Measurements from ENCODE around the gene LILRB3. TPM values are rescaled to one million over a fixed set of nuclear protein-coding genes. Genes with fewer than 3 reads are reported as not detected.
A peak's percentile ranks its signal among the peaks of the same experiment; 100 is the strongest.
"Not testable (repeated sequence)": the region's sequence is repeated elsewhere in the genome, so short reads cannot be mapped to it uniquely, and the experiment has no call there.

Gene LILRB3
- total RNA-seq, 1 donor from 2014 or later = not detected

DNA sequence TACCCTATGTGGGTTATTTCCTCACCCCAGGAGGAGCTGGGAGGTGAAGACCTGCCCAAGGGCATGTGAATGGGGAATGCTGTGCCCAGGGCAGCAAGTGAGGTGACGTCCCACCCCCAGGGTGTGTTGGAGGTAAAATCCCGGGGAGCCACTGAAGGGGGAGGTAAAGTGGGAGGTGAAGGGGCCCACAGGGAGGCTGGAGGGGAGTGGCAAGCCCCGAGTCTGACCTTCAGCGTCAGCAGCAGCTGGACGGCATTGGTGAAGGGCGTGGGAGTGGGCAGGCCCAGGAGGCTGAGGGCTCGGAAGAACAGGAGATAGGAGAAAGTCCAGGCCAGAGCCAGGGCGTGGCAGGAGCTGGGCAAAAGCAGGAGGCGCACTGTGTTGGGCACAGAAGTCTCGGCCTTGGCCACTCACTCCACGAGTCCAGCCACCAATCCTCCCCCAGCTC is 35.8 kb downstream of the LILRB3 start:
- Mint-ChIP-seq H3K4me1 (ENCODE audit: unreplicated experiment) (peaks cover 20% of the 10 kb centered on the region), H3K27me3 (ENCODE audit: unreplicated experiment) (no peaks in the 10 kb centered on the region), H3K36me3 (ENCODE audit: unreplicated experiment) (peaks cover 1% of the 10 kb centered on the region), H3K27ac (ENCODE audit: unreplicated experiment) (no peak overlapping the region), H3K4me3 (ENCODE audit: unreplicated experiment) (peak overlapping the region; percentile 54), H3K9me3 (ENCODE audit: unreplicated experiment) (no peaks in the 10 kb centered on the region)
- DNase-seq (ENCODE audit: extremely low spot score, unreplicated experiment) = no peak
- TF ChIP-seq, protein P1, sequence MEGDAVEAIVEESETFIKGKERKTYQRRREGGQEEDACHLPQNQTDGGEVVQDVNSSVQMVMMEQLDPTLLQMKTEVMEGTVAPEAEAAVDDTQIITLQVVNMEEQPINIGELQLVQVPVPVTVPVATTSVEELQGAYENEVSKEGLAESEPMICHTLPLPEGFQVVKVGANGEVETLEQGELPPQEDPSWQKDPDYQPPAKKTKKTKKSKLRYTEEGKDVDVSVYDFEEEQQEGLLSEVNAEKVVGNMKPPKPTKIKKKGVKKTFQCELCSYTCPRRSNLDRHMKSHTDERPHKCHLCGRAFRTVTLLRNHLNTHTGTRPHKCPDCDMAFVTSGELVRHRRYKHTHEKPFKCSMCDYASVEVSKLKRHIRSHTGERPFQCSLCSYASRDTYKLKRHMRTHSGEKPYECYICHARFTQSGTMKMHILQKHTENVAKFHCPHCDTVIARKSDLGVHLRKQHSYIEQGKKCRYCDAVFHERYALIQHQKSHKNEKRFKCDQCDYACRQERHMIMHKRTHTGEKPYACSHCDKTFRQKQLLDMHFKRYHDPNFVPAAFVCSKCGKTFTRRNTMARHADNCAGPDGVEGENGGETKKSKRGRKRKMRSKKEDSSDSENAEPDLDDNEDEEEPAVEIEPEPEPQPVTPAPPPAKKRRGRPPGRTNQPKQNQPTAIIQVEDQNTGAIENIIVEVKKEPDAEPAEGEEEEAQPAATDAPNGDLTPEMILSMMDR (IDR thresholded peaks at IDR 0.05) = no peak

DNA sequence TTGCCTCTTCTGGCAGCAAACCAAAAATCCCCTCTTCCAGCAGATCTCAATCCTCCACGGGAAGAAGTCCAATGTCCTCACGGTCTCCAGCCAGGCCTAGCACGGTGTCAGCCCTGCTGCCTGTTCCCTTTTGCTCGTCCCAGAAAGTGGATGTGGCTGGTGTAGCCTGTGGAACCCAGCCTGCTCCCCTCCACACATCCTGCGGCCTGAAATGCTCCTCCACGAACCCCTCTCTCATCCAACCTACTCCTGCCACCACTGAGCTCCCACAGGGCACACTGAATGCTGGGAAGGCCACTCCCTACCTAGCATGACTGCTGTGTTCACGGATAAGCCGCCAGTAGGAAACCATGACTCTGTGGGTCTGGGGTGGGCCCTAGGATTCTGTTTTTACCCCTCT is 36.5 kb downstream of the LILRB3 start:
- DNase-seq (ENCODE audit: extremely low spot score, unreplicated experiment) = no peak
- Mint-ChIP-seq H3K27ac (ENCODE audit: unreplicated experiment) (no peak overlapping the region), H3K27me3 (ENCODE audit: unreplicated experiment) (no peaks in the 10 kb centered on the region), H3K4me1 (ENCODE audit: unreplicated experiment) (peaks cover 15% of the 10 kb centered on the region), H3K36me3 (ENCODE audit: unreplicated experiment) (no peaks in the 10 kb centered on the region), H3K9me3 (ENCODE audit: unreplicated experiment) (no peaks in the 10 kb centered on the region), H3K4me3 (ENCODE audit: unreplicated experiment) (no peak overlapping the region)
- TF ChIP-seq, protein P1 (IDR thresholded peaks at IDR 0.05) = no peak

DNA sequence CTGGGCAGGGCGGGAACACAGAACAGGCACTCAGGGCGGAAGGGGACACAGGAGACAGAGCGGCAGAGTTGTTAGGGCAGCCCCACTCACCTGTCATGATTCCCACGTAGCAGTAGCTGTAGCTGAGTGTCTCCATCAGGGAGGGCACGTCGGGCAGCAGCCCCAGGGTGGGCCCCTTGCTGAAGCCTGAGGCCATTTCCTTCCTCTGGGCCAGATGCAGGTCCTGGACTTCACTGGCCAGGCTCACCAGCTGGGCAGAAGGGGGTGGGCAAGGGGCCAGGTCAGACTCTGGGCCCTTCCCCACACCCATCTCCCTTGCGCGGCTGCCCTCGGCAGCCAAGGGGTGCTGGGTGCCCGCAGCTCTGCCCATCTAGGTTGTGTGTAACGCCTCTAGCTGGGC is 39.4 kb downstream of the LILRB3 start:
- DNase-seq (ENCODE audit: extremely low spot score, unreplicated experiment) = no peak
- no peaks in the 10 kb centered on the region for H3K36me3 Mint-ChIP-seq (ENCODE audit: unreplicated experiment)

DNA sequence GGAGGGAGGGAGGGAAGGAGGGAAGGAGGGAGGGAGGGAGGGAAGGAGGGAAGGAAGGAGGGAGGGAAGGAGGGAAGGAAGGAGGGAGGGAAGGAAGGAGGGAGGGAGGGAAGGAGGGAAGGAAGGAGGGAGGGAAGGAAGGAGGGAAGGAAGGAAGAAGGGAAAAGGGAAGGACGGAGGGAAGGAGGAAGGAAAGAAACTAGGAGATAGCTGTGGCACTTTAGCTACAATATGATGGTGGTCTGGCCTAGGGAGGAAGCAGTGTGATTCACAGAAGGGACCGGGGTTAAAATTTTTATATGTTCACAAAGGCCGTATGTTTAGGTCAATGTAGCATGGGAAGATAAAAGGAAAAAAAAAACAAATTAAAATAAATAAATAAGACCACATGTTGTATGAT is 40.9 kb downstream of the LILRB3 start:
- not testable (repeated sequence) for H3K4me3 Mint-ChIP-seq (ENCODE audit: unreplicated experiment); H3K27ac Mint-ChIP-seq (ENCODE audit: unreplicated experiment); H3K36me3 Mint-ChIP-seq (ENCODE audit: unreplicated experiment)

More for the DNA sequence above, 39.4 kb downstream of the LILRB3 start:
- H3K27me3 Mint-ChIP-seq (ENCODE audit: unreplicated experiment) = no peaks in the 10 kb centered on the region
- no peak overlapping the region for H3K4me3 Mint-ChIP-seq (ENCODE audit: unreplicated experiment)
- no peak overlapping the region for H3K27ac Mint-ChIP-seq (ENCODE audit: unreplicated experiment)
- peaks cover 15% of the 10 kb centered on the region for H3K4me1 Mint-ChIP-seq (ENCODE audit: unreplicated experiment)
- H3K9me3 Mint-ChIP-seq (ENCODE audit: unreplicated experiment) = no peaks in the 10 kb centered on the region
- TF ChIP-seq, protein P1 (IDR thresholded peaks at IDR 0.05) = no peak

DNA sequence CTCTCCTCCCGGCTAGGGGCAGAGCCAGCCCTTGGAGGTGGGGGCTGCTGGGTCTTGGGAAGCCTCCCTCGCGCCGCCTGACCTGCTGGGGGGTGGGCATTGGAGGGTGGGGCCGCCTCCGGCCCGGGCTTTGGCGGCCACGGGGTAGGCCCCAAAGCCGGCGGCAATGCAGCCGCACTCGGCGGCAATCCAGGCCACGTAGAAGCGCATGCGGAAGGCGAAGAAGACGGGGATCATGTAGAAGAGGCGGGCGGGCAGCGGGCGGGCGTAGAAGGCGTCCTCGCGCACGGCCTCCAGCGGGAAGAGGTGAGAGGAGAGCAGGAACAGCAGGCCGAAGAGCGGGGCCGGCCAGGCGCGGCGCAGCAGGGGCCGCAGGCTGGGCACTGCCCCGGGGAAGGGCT is 42.1 kb downstream of the LILRB3 start:
- Mint-ChIP-seq H3K36me3 (ENCODE audit: unreplicated experiment) (no peaks in the 10 kb centered on the region), H3K4me1 (ENCODE audit: unreplicated experiment) (peaks cover 2% of the 10 kb centered on the region), H3K27me3 (ENCODE audit: unreplicated experiment) (no peaks in the 10 kb centered on the region)

More for the DNA sequence above, 40.9 kb downstream of the LILRB3 start:
- H3K4me1 Mint-ChIP-seq (ENCODE audit: unreplicated experiment); H3K9me3 Mint-ChIP-seq (ENCODE audit: unreplicated experiment); H3K27me3 Mint-ChIP-seq (ENCODE audit: unreplicated experiment); DNase-seq (ENCODE audit: extremely low spot score, unreplicated experiment): not testable (repeated sequence)

More for the DNA sequence above, 42.1 kb downstream of the LILRB3 start:
- no peak for DNase-seq (ENCODE audit: extremely low spot score, unreplicated experiment)
- Mint-ChIP-seq H3K27ac (ENCODE audit: unreplicated experiment) (no peak overlapping the region), H3K4me3 (ENCODE audit: unreplicated experiment) (no peak overlapping the region), H3K9me3 (ENCODE audit: unreplicated experiment) (no peaks in the 10 kb centered on the region)
- TF ChIP-seq, protein P1 (IDR thresholded peaks at IDR 0.05) = no peak
